Endothelial cell of umbilical vein (primary cell): Measurements from ENCODE around the gene PTPN23. TPM values are rescaled to one million over a fixed set of nuclear protein-coding genes. Genes with fewer than 3 reads are reported as not detected.

Experiments
- BruUV-seq: library from RNA; stranded (reverse); fragments of 400-500 nt; replicated peaks from 2 replicates; lab custom pipeline; 2021; lab: Mats Ljungman, UMichigan
- CTCF ChIA-PET: fragments of 300-600, 350-600 bp; sonication (Branson Sonifier 250); formaldehyde crosslinking; loops from one replicate; lab custom pipeline; 2021; ENCODE audit warnings: antibody characterized with exemption, inconsistent platforms; lab: Charles Lee
- POLR2A ChIA-PET: fragments of 300-600, 350-600 bp; sonication (Branson Sonifier 250); formaldehyde crosslinking; loops from one replicate; lab custom pipeline; 2021; ENCODE audit warnings: antibody characterized with exemption, inconsistent platforms; lab: Charles Lee
- DNase-seq: peaks from one replicate; pipeline ENCODE4 v3.0.0-alpha.2; 2011; ENCODE audit warnings: low read depth, low spot score
- FAIRE-seq: peaks from 2 replicates; lab custom pipeline; 2011; peaks lifted over from hg19 to GRCh38; lab: Jason Lieb, UNC
- H2AFZ ChIP-seq: 2 replicates; pipeline ENCODE4 v1.6.0; 2012; ENCODE audit warnings: low read depth, low read length, control low read depth, inconsistent platforms
- H3K27ac ChIP-seq: 2 replicates; pipeline ENCODE4 v1.5.1; 2011; ENCODE audit warnings: low read depth, mild to moderate bottlenecking, control low read depth, low read length, moderate library complexity; ENCODE audit not compliant: insufficient read depth
- H3K27me3 ChIP-seq, 2 experiments: 2 replicates each; pipeline versions ENCODE4 v1.6.0 to v1.6.1; 2011; ENCODE audit warnings: low read length in 2 of 2, mixed read lengths in 1 of 2; ENCODE audit not compliant: control insufficient read depth in 2 of 2, insufficient read depth in 2 of 2
- H3K36me3 ChIP-seq, 2 experiments: 2 replicates in 1 of 2; 3 replicates in 1 of 2; pipeline ENCODE4 v1.5.1; 2011; ENCODE audit warnings: low read length in 2 of 2, mild to moderate bottlenecking in 1 of 2, moderate library complexity in 1 of 2; ENCODE audit not compliant: control insufficient read depth in 2 of 2, insufficient read depth in 2 of 2; ENCODE audit errors: extremely low read depth in 1 of 2
- H3K4me1 ChIP-seq: 3 replicates; pipeline ENCODE4 v1.5.1; 2011; ENCODE audit warnings: mild to moderate bottlenecking, low read length; ENCODE audit not compliant: control insufficient read depth, insufficient read depth; ENCODE audit errors: extremely low read depth
- H3K4me2 ChIP-seq: 2 replicates; pipeline ENCODE4 v1.6.1; 2011; ENCODE audit warnings: low read length, control low read depth, mixed read lengths; ENCODE audit not compliant: insufficient read depth
- H3K4me3 ChIP-seq, 3 experiments: fragments of 200-600 bp in 1 of 3; sonication (generic), shearing (Covaris generic) in 1 of 3; replicated peaks in 1 of 3; 2 replicates each; pipeline ENCODE4 v1.5.1; 2011 to 2016; ENCODE audit warnings: control low read depth in 3 of 3, low read length in 3 of 3, mild to moderate bottlenecking in 2 of 3, inconsistent platforms in 1 of 3, low read depth in 1 of 3, moderate library complexity in 1 of 3; ENCODE audit not compliant: insufficient read depth in 1 of 3
- H3K79me2 ChIP-seq: 2 replicates; pipeline ENCODE4 v1.6.0; 2012; ENCODE audit warnings: low read length, inconsistent platforms; ENCODE audit not compliant: control insufficient read depth, insufficient read depth
- H3K9ac ChIP-seq: replicated peaks from 2 replicates; pipeline ENCODE3; 2011; ENCODE audit warnings: low read length, control low read depth; ENCODE audit not compliant: insufficient read depth; ENCODE audit errors: extremely low read depth
- H3K9me1 ChIP-seq: replicated peaks from 3 replicates; pipeline ENCODE4 v1.6.0; 2011; ENCODE audit warnings: mild to moderate bottlenecking, low read length; ENCODE audit not compliant: control insufficient read depth, insufficient read depth; ENCODE audit errors: extremely low read depth
- H3K9me3 ChIP-seq: replicated peaks from 2 replicates; pipeline ENCODE4 v1.5.1; 2012; ENCODE audit warnings: low read length, inconsistent platforms; ENCODE audit not compliant: control insufficient read depth, insufficient read depth
- H4K20me1 ChIP-seq: replicated peaks from 2 replicates; pipeline ENCODE3; 2011; ENCODE audit warnings: mild to moderate bottlenecking, low read length; ENCODE audit not compliant: control insufficient read depth, insufficient read depth; ENCODE audit errors: extremely low read depth
- EZH2 ChIP-seq: IDR thresholded peaks from 2 replicates; pipeline ENCODE4 v1.6.1; 2012; ENCODE audit warnings: borderline replicate concordance, low read depth, mild to moderate bottlenecking, moderate library complexity, low read length, inconsistent platforms; ENCODE audit not compliant: severe bottlenecking
- FOS ChIP-seq: IDR thresholded peaks from 2 replicates; pipeline ENCODE4 v1.6.1; 2011; ENCODE audit warnings: mild to moderate bottlenecking, low read length, moderate library complexity, borderline replicate concordance; ENCODE audit not compliant: insufficient read depth
- GATA2 ChIP-seq: IDR thresholded peaks from 2 replicates; pipeline ENCODE4 v1.7.0; 2011; ENCODE audit warnings: low read depth, mild to moderate bottlenecking, moderate library complexity, mixed read lengths, low read length; ENCODE audit not compliant: insufficient read length, insufficient read depth
- JUN ChIP-seq: IDR thresholded peaks from 2 replicates; pipeline ENCODE4 v1.6.1; 2011; ENCODE audit warnings: borderline replicate concordance, low read depth; ENCODE audit not compliant: insufficient read length, insufficient read depth
- MAX ChIP-seq: IDR thresholded peaks from 2 replicates; pipeline ENCODE4 v1.6.1; 2011; ENCODE audit not compliant: insufficient read depth, insufficient read length
- MYC ChIP-seq: IDR thresholded peaks from one replicate; pipeline ENCODE4 v1.6.1; 2011; ENCODE audit warnings: mild to moderate bottlenecking, low read depth, low read length
- POLR2A ChIP-seq: IDR thresholded peaks from 2 replicates; pipeline ENCODE4 v1.6.1; 2012; ENCODE audit warnings: low read depth, mild to moderate bottlenecking, control low read depth, low read length
- POLR2AphosphoS5 ChIP-seq: IDR thresholded peaks from 2 replicates; pipeline ENCODE4 v1.6.1; 2012; ENCODE audit warnings: low read depth, mild to moderate bottlenecking, control low read depth, low read length, moderate library complexity; ENCODE audit not compliant: insufficient read depth
- dilution Hi-C: fragments of 300-500 bp; cut with MboI; formaldehyde crosslinking; loops from one replicate; pipeline ENCODE4 v1.15.0; 2019; ENCODE audit warnings: low sequenced_read_pairs; ENCODE audit not compliant: extremely low pct_ligation_motif_present
- intact Hi-C: fragments of 100-400 bp; cut with micrococcal nuclease; formaldehyde crosslinking; loops from one replicate; pipeline ENCODE4 v1.10.0; 2022
- polyA plus RNA-seq, 4 experiments: library from polyadenylated mRNA; depleted of rRNA in 3 of 4; stranded (reverse) in 3 of 4; unstranded in 1 of 4; fragments of >200 nt; gene quantifications; 2 replicates each; pipeline versions ENCODE4 v1.2.1 to v1.2.3, GENCODE V29; 2011 to 2012; ENCODE audit warnings: missing spikeins in 1 of 4
- total RNA-seq: library from RNA; stranded (reverse); gene quantifications from 2 replicates; pipeline ENCODE4 v1.2.3, GENCODE V29; 2021
- TF ChIP-seq, protein P1 (sequence below), 2 donors: IDR thresholded peaks; 1 replicate in 1 of 2; 2 replicates in 1 of 2; pipeline ENCODE4 v1.5.1; 2011; ENCODE audit warnings: low read length in 2 of 2, mild to moderate bottlenecking in 2 of 2, moderate library complexity in 2 of 2, control low read depth in 1 of 2, inconsistent platforms in 1 of 2, low read depth in 1 of 2; ENCODE audit not compliant: insufficient read depth in 1 of 2; ENCODE audit errors: extremely low read depth in 1 of 2

PTPN23 gene
- total and polyA plus RNA-seq, 2 donors (not counting 3 experiments of a cell fraction or from before 2014, with no cell fraction given): 8.5 to 63.5 TPM

DNA sequence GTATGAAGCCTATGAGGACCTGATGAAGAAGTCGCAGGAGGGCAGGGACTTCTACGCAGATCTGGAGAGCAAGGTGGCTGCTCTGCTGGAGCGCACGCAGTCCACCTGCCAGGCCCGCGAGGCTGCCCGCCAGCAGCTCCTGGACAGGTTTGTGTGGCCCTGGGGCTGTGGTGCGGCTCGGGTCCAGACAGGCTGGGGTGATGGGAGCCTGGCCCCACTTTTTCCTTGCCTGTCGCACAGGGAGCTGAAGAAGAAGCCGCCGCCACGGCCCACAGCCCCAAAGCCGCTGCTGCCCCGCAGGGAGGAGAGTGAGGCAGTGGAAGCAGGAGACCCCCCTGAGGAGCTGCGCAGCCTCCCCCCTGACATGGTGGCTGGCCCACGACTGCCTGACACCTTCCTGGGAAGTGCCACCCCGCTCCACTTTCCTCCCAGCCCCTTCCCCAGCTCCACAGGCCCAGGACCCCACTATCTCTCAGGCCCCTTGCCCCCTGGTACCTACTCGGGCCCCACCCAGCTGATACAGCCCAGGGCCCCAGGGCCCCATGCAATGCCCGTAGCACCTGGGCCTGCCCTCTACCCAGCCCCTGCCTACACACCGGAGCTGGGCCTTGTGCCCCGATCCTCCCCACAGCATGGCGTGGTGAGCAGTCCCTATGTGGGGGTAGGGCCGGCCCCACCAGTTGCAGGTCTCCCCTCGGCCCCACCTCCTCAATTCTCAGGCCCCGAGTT is 29.0 kb downstream of the PTPN23 start:
- no peak for FAIRE-seq
- CTCF ChIA-PET: interaction anchor here (1.6 kb wide), 1 partner anchor 12 kb away, joined by 7 read pairs; no protein-coding TSS in a partner anchor
- Histone ChIP-seq H3K27me3 (no peaks in the 10 kb centered on the region), H3K79me2 (no peaks in the 10 kb centered on the region), H3K9me1 (no peaks in the 10 kb centered on the region), H3K9me3 (no peaks in the 10 kb centered on the region), H3K9ac (no peak overlapping the region), H3K27ac (no peak overlapping the region), H3K4me2 (no peak overlapping the region), H3K4me3 (no peak overlapping the region), H3K4me1 (no peaks in the 10 kb centered on the region), H2AFZ (no peak overlapping the region), H3K36me3 (peaks cover 0 to 73% of the 10 kb centered on the region in 2 experiments), H4K20me1 (no peaks in the 10 kb centered on the region)
- POLR2A ChIA-PET: no interaction called here
- intact Hi-C loops (no loop called here), dilution Hi-C loops (no loop called here)
- DNase-seq: no peak
- BruUV-seq: no TSS peak
- TF ChIP-seq POLR2A (no peak), POLR2AphosphoS5 (no peak), JUN (no peak), MAX (no peak), EZH2 (no peak), MYC (no peak), GATA2 (no peak), FOS (no peak)
- TF ChIP-seq, protein P1, sequence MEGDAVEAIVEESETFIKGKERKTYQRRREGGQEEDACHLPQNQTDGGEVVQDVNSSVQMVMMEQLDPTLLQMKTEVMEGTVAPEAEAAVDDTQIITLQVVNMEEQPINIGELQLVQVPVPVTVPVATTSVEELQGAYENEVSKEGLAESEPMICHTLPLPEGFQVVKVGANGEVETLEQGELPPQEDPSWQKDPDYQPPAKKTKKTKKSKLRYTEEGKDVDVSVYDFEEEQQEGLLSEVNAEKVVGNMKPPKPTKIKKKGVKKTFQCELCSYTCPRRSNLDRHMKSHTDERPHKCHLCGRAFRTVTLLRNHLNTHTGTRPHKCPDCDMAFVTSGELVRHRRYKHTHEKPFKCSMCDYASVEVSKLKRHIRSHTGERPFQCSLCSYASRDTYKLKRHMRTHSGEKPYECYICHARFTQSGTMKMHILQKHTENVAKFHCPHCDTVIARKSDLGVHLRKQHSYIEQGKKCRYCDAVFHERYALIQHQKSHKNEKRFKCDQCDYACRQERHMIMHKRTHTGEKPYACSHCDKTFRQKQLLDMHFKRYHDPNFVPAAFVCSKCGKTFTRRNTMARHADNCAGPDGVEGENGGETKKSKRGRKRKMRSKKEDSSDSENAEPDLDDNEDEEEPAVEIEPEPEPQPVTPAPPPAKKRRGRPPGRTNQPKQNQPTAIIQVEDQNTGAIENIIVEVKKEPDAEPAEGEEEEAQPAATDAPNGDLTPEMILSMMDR (IDR thresholded peaks at IDR 0.05; ENCODE audit: extremely low read depth in 1 of 2, insufficient read depth in 1 of 2, low read depth in 1 of 2, low read length in 2 of 2): no peak
